ENCODE data around the gene HPS4. TPM values are rescaled to one million over a fixed set of nuclear protein-coding genes. Genes with fewer than 3 reads are reported as not detected.

HPS4 gene
- polyA plus RNA-seq, 1 of the 3 experiments (the other 2 are of a cell fraction), result 22.5 TPM

- TF ChIP-seq, protein P1, sequence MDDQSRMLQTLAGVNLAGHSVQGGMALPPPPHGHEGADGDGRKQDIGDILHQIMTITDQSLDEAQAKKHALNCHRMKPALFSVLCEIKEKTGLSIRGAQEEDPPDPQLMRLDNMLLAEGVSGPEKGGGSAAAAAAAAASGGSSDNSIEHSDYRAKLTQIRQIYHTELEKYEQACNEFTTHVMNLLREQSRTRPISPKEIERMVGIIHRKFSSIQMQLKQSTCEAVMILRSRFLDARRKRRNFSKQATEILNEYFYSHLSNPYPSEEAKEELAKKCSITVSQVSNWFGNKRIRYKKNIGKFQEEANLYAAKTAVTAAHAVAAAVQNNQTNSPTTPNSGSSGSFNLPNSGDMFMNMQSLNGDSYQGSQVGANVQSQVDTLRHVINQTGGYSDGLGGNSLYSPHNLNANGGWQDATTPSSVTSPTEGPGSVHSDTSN (IDR thresholded peaks at IDR 0.05), result no peak
- TF ChIP-seq YY1 (IDR thresholded peaks at IDR 0.05; ENCODE audit: low read depth) (no peak), RCOR1 (IDR thresholded peaks at IDR 0.05; ENCODE audit: low read length) (no peak)
Observed at GRCh38 chr22:26516503-26516902, 32.9 kb upstream of the HPS4 start (continued).

GRCh38 chr22:26515931-26516330 is 32.3 kb upstream of the HPS4 start:
- ChIA-PET POLR2A (no interaction called here), CTCF (interaction anchor here (1.0 to 1.9 kb wide), 3 partner anchors 13 to 153 kb away, joined by 3 to 6 read pairs (median 3); no protein-coding TSS in a partner anchor)
- Histone ChIP-seq H3K9ac (no peak overlapping the region), H4K20me1 (ENCODE audit: insufficient read depth) (no peaks in the 10 kb centered on the region), H2AFZ (ENCODE audit: low read depth) (no peak overlapping the region), H3K27ac (ENCODE audit: low read depth in 2 of 2, low read length in 1 of 2) (no peak overlapping the region), H3K4me3 (ENCODE audit: low read depth in 2 of 2, low read length in 1 of 2) (no peak overlapping the region), H3K9me2 (no peaks in the 10 kb centered on the region), H3K9me3 (no peaks in the 10 kb centered on the region), H3K4me1 (ENCODE audit: control insufficient read depth in 1 of 2, insufficient read depth in 2 of 2, low read depth in 1 of 2, low read length in 1 of 2) (peaks cover 12 to 17% of the 10 kb centered on the region in 2 experiments; a peak in 3 of 4 replicates), H3F3A (replicated peaks; ENCODE audit: insufficient read depth) (no peaks in the 10 kb centered on the region), H3K27me3 (ENCODE audit: insufficient read depth) (no peaks in the 10 kb centered on the region), H3K36me3 (replicated peaks in 1 of 2; ENCODE audit: control insufficient read depth in 1 of 2, insufficient read depth in 2 of 2, low read length in 1 of 2) (peaks cover 0 to under 1% of the 10 kb centered on the region in 2 experiments), H3K79me2 (ENCODE audit: insufficient read depth) (peaks cover 38% of the 10 kb centered on the region), H3K4me2 (no peak overlapping the region)
- TF ChIP-seq, protein P2, sequence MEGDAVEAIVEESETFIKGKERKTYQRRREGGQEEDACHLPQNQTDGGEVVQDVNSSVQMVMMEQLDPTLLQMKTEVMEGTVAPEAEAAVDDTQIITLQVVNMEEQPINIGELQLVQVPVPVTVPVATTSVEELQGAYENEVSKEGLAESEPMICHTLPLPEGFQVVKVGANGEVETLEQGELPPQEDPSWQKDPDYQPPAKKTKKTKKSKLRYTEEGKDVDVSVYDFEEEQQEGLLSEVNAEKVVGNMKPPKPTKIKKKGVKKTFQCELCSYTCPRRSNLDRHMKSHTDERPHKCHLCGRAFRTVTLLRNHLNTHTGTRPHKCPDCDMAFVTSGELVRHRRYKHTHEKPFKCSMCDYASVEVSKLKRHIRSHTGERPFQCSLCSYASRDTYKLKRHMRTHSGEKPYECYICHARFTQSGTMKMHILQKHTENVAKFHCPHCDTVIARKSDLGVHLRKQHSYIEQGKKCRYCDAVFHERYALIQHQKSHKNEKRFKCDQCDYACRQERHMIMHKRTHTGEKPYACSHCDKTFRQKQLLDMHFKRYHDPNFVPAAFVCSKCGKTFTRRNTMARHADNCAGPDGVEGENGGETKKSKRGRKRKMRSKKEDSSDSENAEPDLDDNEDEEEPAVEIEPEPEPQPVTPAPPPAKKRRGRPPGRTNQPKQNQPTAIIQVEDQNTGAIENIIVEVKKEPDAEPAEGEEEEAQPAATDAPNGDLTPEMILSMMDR (IDR thresholded peaks at IDR 0.05), result no peak
- TF ChIP-seq RAD21 (IDR thresholded peaks at IDR 0.05; ENCODE audit: low read length) (no peak), YY1 (IDR thresholded peaks at IDR 0.05; ENCODE audit: low read depth) (no peak), RCOR1 (IDR thresholded peaks at IDR 0.05; ENCODE audit: low read length) (no peak), FOXM1 (IDR thresholded peaks at IDR 0.05; ENCODE audit: low read depth) (no peak)
- WGBS (ENCODE audit: low lambda C conversion rate), result 90% methylated on average over 3 of the region's 3 CpGs
- no peak for DNase-seq

DNA sequence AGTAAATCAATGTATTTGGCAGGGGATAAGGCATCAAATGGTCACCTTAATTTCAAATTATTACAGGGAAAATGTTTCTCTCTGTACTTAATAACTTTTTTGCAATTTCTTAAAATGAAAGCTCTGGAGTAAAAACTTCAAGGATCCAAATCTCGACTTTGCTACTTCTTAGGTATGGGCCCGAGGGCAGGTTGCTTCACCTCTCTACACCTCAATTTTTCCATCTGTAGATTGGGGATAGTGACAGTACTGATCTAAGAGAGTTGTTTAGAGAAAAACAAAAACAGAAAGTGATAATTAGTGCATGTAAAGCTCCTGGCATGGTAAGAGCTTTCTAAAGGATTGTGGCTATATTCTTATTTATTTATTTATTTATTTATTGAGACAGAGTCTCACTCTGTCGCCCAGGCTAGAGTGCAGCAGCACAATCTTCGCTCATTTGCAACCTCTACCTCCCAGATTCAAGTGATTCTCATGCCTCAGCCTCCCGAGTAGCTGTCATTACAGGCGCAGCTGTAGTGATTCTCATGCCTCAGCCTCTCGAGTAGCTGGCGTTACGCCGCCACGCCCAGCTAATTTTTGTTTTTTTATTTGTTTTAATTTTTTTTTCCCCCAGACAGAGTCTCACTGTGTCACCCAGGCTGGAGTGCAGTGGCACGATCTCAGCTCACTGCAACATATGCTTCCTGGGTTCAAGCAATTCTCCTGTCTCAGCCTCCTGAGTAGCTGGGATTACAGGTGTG is 31.0 kb upstream of the HPS4 start:
- H3K4me1 ChIP-seq (ENCODE audit: control insufficient read depth in 1 of 2, insufficient read depth in 2 of 2, low read depth in 1 of 2, low read length in 1 of 2), result peaks cover 12 to 18% of the 10 kb centered on the region in 2 experiments; a peak in 3 of 4 replicates
- H3K79me2 ChIP-seq (ENCODE audit: insufficient read depth), result peaks cover 51% of the 10 kb centered on the region
- H3K4me2 ChIP-seq, result peak overlapping the region; percentile 89; the same call in 1 of the 2 replicates
- no peaks in the 10 kb centered on the region for H3K9me3 ChIP-seq
- CTCF ChIA-PET, result interaction anchor here (0.9 to 1.9 kb wide), 3 partner anchors 9 to 53 kb away, joined by 3 to 6 read pairs (median 3); no protein-coding TSS in a partner anchor
- POLR2A ChIA-PET, result no interaction called here
- no peaks in the 10 kb centered on the region for H4K20me1 ChIP-seq (ENCODE audit: insufficient read depth)
- H3K4me3 ChIP-seq (ENCODE audit: low read depth in 2 of 2, low read length in 1 of 2), result no peak overlapping the region
- H3K9me2 ChIP-seq, result no peaks in the 10 kb centered on the region
- H3K27ac ChIP-seq (ENCODE audit: low read depth in 2 of 2, low read length in 1 of 2), result no peak overlapping the region
- H3F3A ChIP-seq (replicated peaks; ENCODE audit: insufficient read depth), result no peaks in the 10 kb centered on the region
- H3K36me3 ChIP-seq (replicated peaks in 1 of 2; ENCODE audit: control insufficient read depth in 1 of 2, insufficient read depth in 2 of 2, low read length in 1 of 2), result peaks cover 10 to 13% of the 10 kb centered on the region in 2 experiments
- TF ChIP-seq RXRA (IDR thresholded peaks at IDR 0.05; ENCODE audit: borderline replicate concordance, low read depth) (no peak), TCF12 (IDR thresholded peaks at IDR 0.05) (no peak), MXI1 (IDR thresholded peaks at IDR 0.05; ENCODE audit: low read depth, low read length) (no peak), EP300 (IDR thresholded peaks at IDR 0.05; ENCODE audit: borderline replicate concordance in 1 of 2, low read depth in 1 of 2, low read length in 1 of 2) (no peak)
- 92% methylated on average over 12 of the region's 12 CpGs for WGBS (ENCODE audit: low lambda C conversion rate)
- H3K27me3 ChIP-seq (ENCODE audit: insufficient read depth), result no peaks in the 10 kb centered on the region
- H2AFZ ChIP-seq (ENCODE audit: low read depth), result no peak overlapping the region
- DNase-seq, result no peak
- H3K9ac ChIP-seq, result no peak overlapping the region

Data from SK-N-SH (cell line).